T-helper 17 cell (primary cell): Measurements from ENCODE around the gene CACNB4. TPM values are rescaled to one million over a fixed set of nuclear protein-coding genes. Genes with fewer than 3 reads are reported as not detected.

Source experiments
- ATAC-seq: fragments of 150-1000 bp; cut with Tn5 transposase; 2 replicates; pipeline ENCODE4 v1.10.0; 2021; ENCODE audit warnings: mild to moderate bottlenecking, moderate library complexity
- DNase-seq, 3 donors: peaks; one replicate each; pipeline versions ENCODE4 v3.0.0 to v3.0.0-alpha.2; 2020 to 2021
- H3K9me3 ChIP-seq: one replicate; pipeline ENCODE4 v1.7.0; 2013; ENCODE audit warnings: low read length, mild to moderate bottlenecking; ENCODE audit not compliant: control insufficient read depth, poor library complexity, severe bottlenecking
- H3K27ac Mint-ChIP-seq: one replicate; pipeline ENCODE4 v1.8.0; 2022; ENCODE audit warnings: mild to moderate bottlenecking, moderate library complexity, mixed read lengths
- H3K27me3 Mint-ChIP-seq: one replicate; pipeline ENCODE4 v1.8.0; 2022; ENCODE audit warnings: mixed read lengths
- H3K36me3 Mint-ChIP-seq: one replicate; pipeline ENCODE4 v1.8.0; 2022; ENCODE audit warnings: low read depth, mixed read lengths
- H3K4me1 Mint-ChIP-seq: one replicate; pipeline ENCODE4 v1.8.0; 2022; ENCODE audit warnings: mild to moderate bottlenecking, mixed read lengths
- H3K4me3 Mint-ChIP-seq: one replicate; pipeline ENCODE4 v1.8.0; 2022; ENCODE audit warnings: mild to moderate bottlenecking, moderate library complexity, mixed read lengths
- total RNA-seq, 4 donors: library from RNA in 2 of 4; stranded (reverse) in 2 of 4; gene quantifications; one replicate each; pipeline ENCODE4 v1.2.3 and lab custom pipeline; 2022 to 2026

The CACNB4 gene
- total RNA-seq, 2 donors from 2014 or later, result 0.37 to 0.65 TPM

GRCh38 chr2:151824886-151825285 lies 274.0 kb downstream of the CACNB4 start:
- H3K4me1 Mint-ChIP-seq, result peaks cover 52% of the 10 kb centered on the region
- ATAC-seq (no peak), DNase-seq (no peak)
- H3K27me3 Mint-ChIP-seq, result no peaks in the 10 kb centered on the region
- no peak overlapping the region for H3K27ac Mint-ChIP-seq
- H3K9me3 ChIP-seq, result no peaks in the 10 kb centered on the region
- no peak overlapping the region for H3K4me3 Mint-ChIP-seq
- H3K36me3 Mint-ChIP-seq, result peaks cover 2% of the 10 kb centered on the region

GRCh38 chr2:151823651-151824050 lies 275.2 kb downstream of the CACNB4 start:
- ATAC-seq (no peak), DNase-seq (no peak)
- H3K4me3 Mint-ChIP-seq, result no peak overlapping the region
- H3K4me1 Mint-ChIP-seq, result peaks cover 49% of the 10 kb centered on the region
- no peak overlapping the region for H3K27ac Mint-ChIP-seq
- no peaks in the 10 kb centered on the region for H3K9me3 ChIP-seq
- H3K27me3 Mint-ChIP-seq, result no peaks in the 10 kb centered on the region
- peaks cover 2% of the 10 kb centered on the region for H3K36me3 Mint-ChIP-seq

GRCh38 chr2:151819920-151820319 lies 278.9 kb downstream of the CACNB4 start:
- Mint-ChIP-seq H3K27me3 (no peaks in the 10 kb centered on the region), H3K36me3 (peaks cover 2% of the 10 kb centered on the region), H3K27ac (peak overlapping the region; percentile 51), H3K4me3 (no peak overlapping the region), H3K4me1 (peaks cover 38% of the 10 kb centered on the region)
- ATAC-seq, result no peak
- H3K9me3 ChIP-seq, result no peaks in the 10 kb centered on the region
- DNase-seq, result no peak

- Mint-ChIP-seq H3K4me3 (no peak overlapping the region), H3K27me3 (no peaks in the 10 kb centered on the region), H3K27ac (no peak overlapping the region), H3K4me1 (peaks cover 28% of the 10 kb centered on the region), H3K36me3 (peaks cover 2% of the 10 kb centered on the region)
- ATAC-seq (no peak), DNase-seq (no peak)
- no peaks in the 10 kb centered on the region for H3K9me3 ChIP-seq
Measured at GRCh38 chr2:151817929-151818328, 280.9 kb downstream of the CACNB4 start.

- DNase-seq, result no peak
- Mint-ChIP-seq H3K4me3 (no peak overlapping the region), H3K27ac (no peak overlapping the region), H3K27me3 (no peaks in the 10 kb centered on the region), H3K36me3 (peaks cover 4% of the 10 kb centered on the region), H3K4me1 (peaks cover 21% of the 10 kb centered on the region)
- ATAC-seq, result no peak
- H3K9me3 ChIP-seq, result no peaks in the 10 kb centered on the region
Measured at GRCh38 chr2:151816843-151817242, 282.0 kb downstream of the CACNB4 start.

- Mint-ChIP-seq H3K27ac (no peak overlapping the region), H3K4me1 (peaks cover 15% of the 10 kb centered on the region), H3K36me3 (peaks cover 4% of the 10 kb centered on the region), H3K27me3 (no peaks in the 10 kb centered on the region), H3K4me3 (no peak overlapping the region)
- DNase-seq (no peak), ATAC-seq (no peak)
- H3K9me3 ChIP-seq, result no peaks in the 10 kb centered on the region
Measured at GRCh38 chr2:151815821-151816489, 282.9 kb downstream of the CACNB4 start.

GRCh38 chr2:151810489-151810888 lies 288.4 kb downstream of the CACNB4 start:
- H3K27me3 Mint-ChIP-seq, result no peaks in the 10 kb centered on the region
- ATAC-seq (no peak), DNase-seq (no peak)
- no peaks in the 10 kb centered on the region for H3K9me3 ChIP-seq
- no peak overlapping the region for H3K4me3 Mint-ChIP-seq
- peaks cover 7% of the 10 kb centered on the region for H3K36me3 Mint-ChIP-seq
- H3K4me1 Mint-ChIP-seq, result peaks cover 6% of the 10 kb centered on the region
- peak overlapping the region; percentile 29 for H3K27ac Mint-ChIP-seq

- H3K27me3 Mint-ChIP-seq, result no peaks in the 10 kb centered on the region
- H3K4me1 Mint-ChIP-seq, result peaks cover 3% of the 10 kb centered on the region
Measured at GRCh38 chr2:151809073-151809383, 289.8 kb downstream of the CACNB4 start.

GRCh38 chr2:151808258-151809072 lies 290.4 kb downstream of the CACNB4 start:
- Mint-ChIP-seq H3K27ac (no peak overlapping the region), H3K4me3 (no peak overlapping the region), H3K27me3 (no peaks in the 10 kb centered on the region), H3K4me1 (peaks cover 3% of the 10 kb centered on the region), H3K36me3 (peaks cover 5% of the 10 kb centered on the region)
- H3K9me3 ChIP-seq, result no peaks in the 10 kb centered on the region
- peak; percentile 89 for ATAC-seq
- no peak for DNase-seq

More at GRCh38 chr2:151809073-151809383, 289.8 kb downstream of the CACNB4 start:
- DNase-seq (no peak), ATAC-seq (no peak)
- Mint-ChIP-seq H3K27ac (no peak overlapping the region), H3K4me3 (no peak overlapping the region), H3K36me3 (peaks cover 5% of the 10 kb centered on the region)
- no peaks in the 10 kb centered on the region for H3K9me3 ChIP-seq

GRCh38 chr2:151805961-151806360 lies 292.9 kb downstream of the CACNB4 start:
- H3K27ac Mint-ChIP-seq, result no peak overlapping the region
- DNase-seq, result no peak
- H3K36me3 Mint-ChIP-seq, result peaks cover 5% of the 10 kb centered on the region
- H3K4me3 Mint-ChIP-seq, result no peak overlapping the region
- peaks cover 5% of the 10 kb centered on the region for H3K4me1 Mint-ChIP-seq
- H3K9me3 ChIP-seq, result no peaks in the 10 kb centered on the region
- no peak for ATAC-seq
- no peaks in the 10 kb centered on the region for H3K27me3 Mint-ChIP-seq

GRCh38 chr2:151805343-151805742 lies 293.5 kb downstream of the CACNB4 start:
- no peak for DNase-seq
- H3K27me3 Mint-ChIP-seq, result no peaks in the 10 kb centered on the region
- H3K36me3 Mint-ChIP-seq, result peaks cover 4% of the 10 kb centered on the region
- ATAC-seq, result no peak
- H3K4me3 Mint-ChIP-seq, result no peak overlapping the region
- peaks cover 4% of the 10 kb centered on the region for H3K4me1 Mint-ChIP-seq
- H3K27ac Mint-ChIP-seq, result no peak overlapping the region
- no peaks in the 10 kb centered on the region for H3K9me3 ChIP-seq

GRCh38 chr2:151803811-151804210 lies 295.0 kb downstream of the CACNB4 start:
- no peak for DNase-seq
- no peaks in the 10 kb centered on the region for H3K9me3 ChIP-seq

GRCh38 chr2:151802315-151802714 lies 296.5 kb downstream of the CACNB4 start:
- no peaks in the 10 kb centered on the region for H3K27me3 Mint-ChIP-seq
- ATAC-seq (no peak), DNase-seq (no peak)
- peaks cover 2% of the 10 kb centered on the region for H3K36me3 Mint-ChIP-seq
- no peaks in the 10 kb centered on the region for H3K9me3 ChIP-seq
- H3K4me1 Mint-ChIP-seq, result peaks cover 2% of the 10 kb centered on the region
- no peak overlapping the region for H3K27ac Mint-ChIP-seq
- H3K4me3 Mint-ChIP-seq, result no peak overlapping the region

More at GRCh38 chr2:151803811-151804210, 295.0 kb downstream of the CACNB4 start:
- Mint-ChIP-seq H3K36me3 (peaks cover 2% of the 10 kb centered on the region), H3K4me1 (peaks cover 2% of the 10 kb centered on the region), H3K27me3 (no peaks in the 10 kb centered on the region), H3K4me3 (no peak overlapping the region), H3K27ac (no peak overlapping the region)
- ATAC-seq, result no peak

GRCh38 chr2:151799886-151800292 lies 299.0 kb downstream of the CACNB4 start:
- H3K4me1 Mint-ChIP-seq, result peaks cover 2% of the 10 kb centered on the region
- H3K36me3 Mint-ChIP-seq, result peaks cover 2% of the 10 kb centered on the region

More at GRCh38 chr2:151799886-151800292, 299.0 kb downstream of the CACNB4 start:
- ATAC-seq, result no peak
- DNase-seq, result no peak
- H3K9me3 ChIP-seq, result no peaks in the 10 kb centered on the region
- H3K4me3 Mint-ChIP-seq, result no peak overlapping the region
- no peaks in the 10 kb centered on the region for H3K27me3 Mint-ChIP-seq
- H3K27ac Mint-ChIP-seq, result no peak overlapping the region
